ENCODE results near the gene PRF1.
"Not testable (repeated sequence)": the region's sequence is repeated elsewhere in the genome, so short reads cannot be mapped to it uniquely, and the experiment has no call there.

PRF1 gene

DNA sequence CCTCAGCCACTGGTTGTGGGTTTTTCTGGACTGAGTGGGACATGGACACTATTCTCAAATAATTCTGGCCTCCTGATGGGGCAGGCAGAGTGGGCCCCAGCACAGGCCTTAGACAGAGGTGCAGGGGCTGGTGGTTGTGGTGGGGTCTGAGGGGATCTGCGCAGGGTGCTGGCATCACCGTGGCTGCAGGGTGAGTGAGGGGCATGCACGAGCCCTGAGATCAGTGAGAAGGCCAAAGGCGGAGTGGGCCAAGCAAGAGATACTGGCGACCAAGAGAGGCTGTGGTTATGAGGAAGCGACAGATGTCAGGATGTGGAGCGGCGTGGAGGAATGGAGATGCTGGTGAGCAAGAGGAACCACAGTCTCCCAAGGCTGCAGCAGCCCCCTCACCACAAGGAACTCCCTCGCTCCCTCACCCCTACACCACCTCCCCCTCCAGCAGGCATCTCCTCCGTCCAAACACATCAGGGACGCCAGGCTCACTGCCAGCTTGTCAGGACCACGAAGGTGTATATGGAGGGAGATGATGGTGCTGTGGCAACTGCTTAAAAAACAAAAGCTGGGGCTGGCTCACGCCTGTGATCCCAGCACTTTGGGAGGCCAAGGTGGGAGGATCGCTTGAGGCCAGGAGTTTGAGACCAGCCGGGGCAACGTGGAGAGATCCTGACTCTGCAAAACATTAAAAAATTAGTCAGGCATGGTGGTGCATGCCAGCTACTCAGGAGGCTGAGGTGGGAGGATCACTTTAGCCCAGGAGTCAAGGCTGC, 9.6 kb downstream of the PRF1 start:
- DNase-seq = no peak

DNA sequence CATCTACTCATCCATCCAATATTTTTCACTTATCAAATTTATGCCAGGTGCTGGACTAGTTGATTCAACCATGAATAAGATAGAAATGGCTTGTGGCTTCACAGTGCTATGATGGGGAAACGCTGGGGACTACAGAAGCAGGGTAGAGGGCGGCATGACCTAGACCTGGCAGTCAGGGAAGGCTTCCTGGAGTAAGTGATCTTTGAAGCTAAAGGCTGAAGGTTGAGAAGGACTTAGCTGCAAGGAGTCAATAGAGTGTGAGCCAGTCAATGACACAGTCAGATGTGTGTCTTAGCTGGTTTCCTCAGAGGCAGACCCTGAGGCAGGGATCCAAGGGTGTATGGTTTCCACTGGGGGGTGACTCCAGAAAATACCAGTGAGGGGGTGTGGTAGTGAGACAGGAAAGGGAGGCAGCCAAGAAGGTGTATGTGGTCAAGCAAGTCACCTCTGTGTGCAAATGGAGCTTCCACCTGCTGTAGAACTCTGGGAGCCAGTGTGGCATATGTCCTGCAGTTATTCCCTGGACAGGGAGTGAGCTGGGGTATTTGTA, 10.3 kb downstream of the PRF1 start:
- DNase-seq = no peak

DNA sequence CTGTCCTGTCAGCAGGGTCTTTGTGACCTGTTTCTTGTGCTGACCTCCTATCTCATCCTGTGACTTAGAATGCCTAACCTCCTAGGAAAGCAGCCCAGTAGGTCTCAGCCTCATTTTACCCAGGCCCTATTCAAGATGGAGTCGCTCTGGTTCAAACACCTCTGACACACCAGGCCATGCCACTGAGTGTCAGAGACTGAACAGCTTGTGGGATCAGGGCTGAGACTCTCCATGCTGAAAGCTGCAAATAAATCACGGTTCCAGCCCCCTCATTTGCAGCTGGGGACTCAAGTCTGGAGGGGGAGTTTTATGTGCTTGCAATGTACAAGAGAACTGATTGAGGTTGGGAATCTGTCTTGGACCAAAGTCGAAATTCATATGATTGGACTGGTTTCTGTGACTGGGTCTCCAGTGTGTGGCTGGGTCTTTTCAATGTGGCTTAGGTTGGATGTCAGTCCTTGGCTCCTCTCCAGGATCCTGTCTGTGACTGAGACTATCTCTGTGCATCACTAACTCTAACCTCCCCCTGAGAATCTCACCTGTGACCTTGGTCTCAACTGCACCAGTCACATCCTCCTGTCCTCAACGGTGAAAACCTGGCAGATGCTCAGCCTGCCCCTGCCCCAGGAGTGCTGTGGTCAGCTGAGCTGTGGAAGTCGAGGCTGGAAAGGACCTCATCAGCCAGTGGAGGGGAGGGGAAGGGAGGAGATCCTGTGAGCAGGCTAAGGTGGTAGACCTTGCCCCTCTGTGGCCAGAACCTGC, 11.7 kb downstream of the PRF1 start:
- DNase-seq = no peak

GRCh38 chr10:70589762-70590654, 12.5 kb downstream of the PRF1 start:
- no peak for DNase-seq

DNA sequence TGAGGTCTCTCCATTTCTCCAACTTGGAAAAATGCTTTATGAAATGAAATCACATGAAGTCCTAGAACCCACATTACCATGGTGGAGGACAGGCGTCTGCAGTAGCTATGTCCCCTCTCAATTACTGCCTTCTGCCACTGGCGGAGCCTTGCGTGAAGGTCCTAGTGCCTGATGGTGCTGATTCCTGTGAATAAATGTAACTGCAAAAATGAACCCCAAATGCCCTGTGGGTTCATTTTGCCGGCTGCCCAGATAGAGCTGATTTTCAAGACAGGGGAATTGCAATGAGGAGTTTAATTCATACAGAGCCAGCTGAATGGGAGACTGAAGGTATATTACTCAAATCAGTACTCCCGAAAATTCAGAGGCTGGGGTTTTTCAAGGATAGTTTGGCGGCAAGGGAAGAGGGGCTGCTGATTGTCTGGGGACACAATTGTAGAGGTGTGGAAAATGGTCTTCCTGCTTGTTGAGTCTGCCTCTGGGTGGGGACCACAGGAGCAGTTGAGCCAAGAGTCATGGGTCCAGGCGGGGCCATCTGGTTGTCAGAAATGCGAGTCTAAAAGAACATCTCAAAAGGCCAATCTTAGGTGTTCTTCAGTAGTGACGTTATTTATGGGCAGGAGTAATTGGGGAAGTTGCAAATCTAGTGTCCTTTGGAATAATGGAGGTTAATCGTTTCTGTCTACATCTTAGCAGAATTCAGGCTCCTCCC, 13.5 kb downstream of the PRF1 start:
- DNase-seq = no peak

- no peak for DNase-seq
These were observed 14.3 kb downstream of the PRF1 start for GRCh38 chr10:70588255-70588654.

- no peak for DNase-seq
These were observed 15.4 kb downstream of the PRF1 start for GRCh38 chr10:70587045-70587658.

DNA sequence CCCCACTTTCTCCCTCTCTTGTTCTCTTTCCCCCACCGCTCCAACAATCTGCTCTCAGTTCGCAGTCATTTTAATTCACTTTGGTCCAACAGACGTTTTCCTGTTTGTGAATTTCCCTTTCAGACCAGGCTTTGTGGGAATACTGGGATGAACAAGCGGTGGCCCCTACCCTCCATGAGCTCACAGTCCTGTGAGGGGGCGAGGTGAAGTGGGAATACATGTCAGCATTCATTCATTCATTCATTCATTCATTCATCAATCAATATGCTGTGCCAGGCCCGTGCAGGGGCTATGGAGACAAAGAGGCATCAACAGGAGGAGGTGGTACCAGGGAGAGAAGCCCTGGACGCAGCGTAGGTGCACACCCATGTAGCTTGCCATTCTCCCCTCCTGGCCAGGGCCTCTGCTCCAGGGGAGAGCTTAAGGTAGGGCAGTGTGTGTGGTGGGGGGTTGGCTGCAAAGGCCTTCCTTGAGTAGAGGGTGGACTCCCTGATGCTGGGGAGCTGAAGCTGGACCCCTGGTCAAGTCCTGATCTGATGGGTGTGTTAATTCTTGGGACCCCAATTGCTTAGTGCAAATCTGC, 16.1 kb downstream of the PRF1 start:
- DNase-seq = no peak

GRCh38 chr10:70585578-70586169, 16.9 kb downstream of the PRF1 start:
- DNase-seq = no peak

- no peak for DNase-seq
These were observed 17.5 kb downstream of the PRF1 start for GRCh38 chr10:70584909-70585544.

DNA sequence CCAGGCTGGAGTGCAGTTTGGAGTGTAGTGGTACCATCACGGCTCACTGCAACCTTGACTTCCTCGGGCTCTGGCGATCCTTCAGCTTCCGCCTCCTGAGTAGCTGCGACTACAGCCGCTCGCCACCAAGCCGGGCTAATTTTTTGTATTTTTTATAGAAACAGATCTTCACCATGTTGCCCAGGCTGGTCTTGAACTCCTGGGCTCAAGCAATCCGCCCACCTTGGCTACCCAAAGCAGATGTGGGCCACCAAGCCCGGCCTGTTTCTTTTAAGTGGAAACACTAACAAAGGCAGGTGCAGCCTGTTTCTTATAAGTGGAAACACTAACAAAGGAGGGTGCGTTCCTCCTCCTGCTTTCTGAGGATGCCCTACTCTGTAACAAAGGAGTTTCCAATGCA, 18.2 kb downstream of the PRF1 start:
- DNase-seq = no peak

- no peak for DNase-seq
These were observed 18.9 kb downstream of the PRF1 start for GRCh38 chr10:70583669-70584037.

DNA sequence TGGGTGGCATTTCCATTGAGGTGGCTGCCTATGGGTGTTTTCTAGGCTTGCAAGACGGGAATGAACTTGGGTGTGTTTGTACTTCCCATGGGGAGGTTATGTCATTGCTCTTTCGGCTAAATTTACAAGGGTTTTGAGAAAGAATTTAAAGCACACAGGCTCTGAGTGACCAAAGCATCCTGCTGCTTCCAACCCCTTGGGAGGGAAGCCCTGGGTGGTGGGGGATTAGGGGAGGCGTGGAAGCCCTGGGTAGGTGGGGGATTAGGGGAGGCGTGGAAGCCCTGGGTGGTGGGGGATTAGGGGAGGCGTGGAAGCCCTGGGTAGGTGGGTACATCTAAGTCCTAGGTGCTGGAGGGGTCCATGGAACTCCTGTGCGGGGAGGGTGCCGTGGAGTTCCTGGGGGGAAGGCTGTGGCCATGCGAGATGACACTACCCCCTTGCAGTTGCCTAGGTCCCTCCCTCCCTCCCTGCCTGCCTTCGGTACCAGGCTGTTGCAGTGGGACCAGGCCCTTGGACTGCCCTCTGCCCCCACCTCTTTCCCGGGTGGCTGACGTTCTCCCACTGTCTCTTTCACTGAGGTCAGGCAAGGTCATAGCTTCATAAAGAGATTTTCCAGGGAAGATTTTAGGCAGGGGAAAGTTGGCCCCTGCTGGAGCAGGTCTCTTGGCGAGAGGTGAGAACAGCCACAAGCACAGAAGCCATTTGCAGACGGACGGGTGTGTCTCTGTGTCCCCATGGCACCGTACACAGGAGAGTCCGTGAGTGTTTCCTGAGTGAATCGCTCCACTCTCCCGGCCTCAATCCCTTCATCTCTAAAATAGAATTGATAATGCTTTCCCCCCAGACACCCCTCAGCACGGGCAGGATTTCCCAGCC, 19.5 kb downstream of the PRF1 start:
- DNase-seq = no peak

DNA sequence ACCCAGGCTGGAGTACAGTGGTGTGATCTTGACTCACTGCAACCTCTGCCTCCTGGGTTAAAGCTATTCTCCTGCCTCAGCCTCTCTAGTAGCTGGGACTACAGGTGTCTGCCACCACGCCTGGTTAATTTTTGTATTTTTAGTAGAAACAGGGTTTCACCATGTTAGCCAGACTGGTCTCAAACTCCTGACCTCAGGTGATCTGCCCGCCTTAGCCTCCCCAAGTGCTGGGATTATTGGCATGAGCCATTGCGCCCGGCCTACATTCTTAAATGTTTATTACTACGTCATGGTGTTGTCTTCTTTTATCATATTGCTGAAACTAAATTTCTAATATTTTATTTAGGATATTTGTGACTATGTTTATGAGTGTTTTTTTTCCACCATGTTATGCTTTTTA, 21.4 kb downstream of the PRF1 start:
- not testable (repeated sequence) for DNase-seq

GRCh38 chr10:70579234-70580002, 23.1 kb downstream of the PRF1 start:
- DNase-seq = no peak

GRCh38 chr10:70578371-70578947, 24.1 kb downstream of the PRF1 start:
- no peak for DNase-seq

GRCh38 chr10:70576803-70577517, 25.6 kb downstream of the PRF1 start:
- DNase-seq = no peak
